ENCODE data around the gene PLLP. TPM values are rescaled to one million over a fixed set of nuclear protein-coding genes. Genes with fewer than 3 reads are reported as not detected.

PLLP gene
- total and polyA plus RNA-seq, 2 experiments from 2014 or later = 1.3 to 6.1 TPM

DNA sequence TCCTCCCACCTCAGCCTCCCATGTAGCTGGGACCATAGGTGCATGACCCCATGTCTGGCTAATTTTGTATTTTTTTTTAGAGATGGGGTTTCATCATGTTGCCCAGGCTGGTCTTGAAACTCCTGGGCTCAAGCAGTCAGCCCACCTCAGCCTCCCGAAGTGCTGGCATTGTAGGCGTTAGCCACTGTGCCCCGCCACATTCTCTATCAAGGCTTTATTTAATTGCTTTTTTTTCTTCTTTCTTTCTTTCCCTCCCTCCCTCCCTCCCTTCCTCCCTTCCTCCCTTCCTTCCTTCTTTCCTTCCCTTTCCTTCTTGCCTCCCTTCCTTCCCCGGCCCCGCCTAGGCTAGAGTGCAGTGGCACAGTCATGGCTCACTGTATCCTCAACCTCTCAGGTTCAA, 74.7 kb downstream of the PLLP start:
- Histone ChIP-seq H2AFZ (no peak overlapping the region), H3K27me3 (ENCODE audit: insufficient read depth) (no peaks in the 10 kb centered on the region), H3K9me2 (ENCODE audit: insufficient read depth) (no peaks in the 10 kb centered on the region), H3K36me3 (ENCODE audit: insufficient read depth) (peaks cover 20% of the 10 kb centered on the region), H4K20me1 (replicated peaks; ENCODE audit: insufficient read depth) (peaks cover 7% of the 10 kb centered on the region), H3K4me3 (no peak overlapping the region), H3F3A (replicated peaks; ENCODE audit: low read depth) (no peaks in the 10 kb centered on the region), H3K27ac (ENCODE audit: low read depth) (no peak overlapping the region), H3K4me2 (no peak overlapping the region), H3K79me2 (replicated peaks; ENCODE audit: insufficient read depth) (no peaks in the 10 kb centered on the region), H3K4me1 (ENCODE audit: insufficient read depth) (no peaks in the 10 kb centered on the region)
- H3K36me3 Mint-ChIP-seq (ENCODE audit: low read depth) = peaks cover 53% of the 10 kb centered on the region
- no peaks in the 10 kb centered on the region for H3K4me1 Mint-ChIP-seq
- no peak for TF ChIP-seq NANOG (IDR thresholded peaks at IDR 0.05; ENCODE audit: borderline replicate concordance)
- TF ChIP-seq, protein P1, sequence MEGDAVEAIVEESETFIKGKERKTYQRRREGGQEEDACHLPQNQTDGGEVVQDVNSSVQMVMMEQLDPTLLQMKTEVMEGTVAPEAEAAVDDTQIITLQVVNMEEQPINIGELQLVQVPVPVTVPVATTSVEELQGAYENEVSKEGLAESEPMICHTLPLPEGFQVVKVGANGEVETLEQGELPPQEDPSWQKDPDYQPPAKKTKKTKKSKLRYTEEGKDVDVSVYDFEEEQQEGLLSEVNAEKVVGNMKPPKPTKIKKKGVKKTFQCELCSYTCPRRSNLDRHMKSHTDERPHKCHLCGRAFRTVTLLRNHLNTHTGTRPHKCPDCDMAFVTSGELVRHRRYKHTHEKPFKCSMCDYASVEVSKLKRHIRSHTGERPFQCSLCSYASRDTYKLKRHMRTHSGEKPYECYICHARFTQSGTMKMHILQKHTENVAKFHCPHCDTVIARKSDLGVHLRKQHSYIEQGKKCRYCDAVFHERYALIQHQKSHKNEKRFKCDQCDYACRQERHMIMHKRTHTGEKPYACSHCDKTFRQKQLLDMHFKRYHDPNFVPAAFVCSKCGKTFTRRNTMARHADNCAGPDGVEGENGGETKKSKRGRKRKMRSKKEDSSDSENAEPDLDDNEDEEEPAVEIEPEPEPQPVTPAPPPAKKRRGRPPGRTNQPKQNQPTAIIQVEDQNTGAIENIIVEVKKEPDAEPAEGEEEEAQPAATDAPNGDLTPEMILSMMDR (conservative IDR thresholded peaks at IDR 0.05; ENCODE audit: low read depth in 2 of 2) = no peak
- TF ChIP-seq STAT1 (IDR thresholded peaks at IDR 0.05; ENCODE audit: unreplicated experiment) = no peak
- no peak for TF ChIP-seq ZNF114 (CRISPR knock-in tag; IDR thresholded peaks at IDR 0.05)
- TF ChIP-seq, protein P2, sequence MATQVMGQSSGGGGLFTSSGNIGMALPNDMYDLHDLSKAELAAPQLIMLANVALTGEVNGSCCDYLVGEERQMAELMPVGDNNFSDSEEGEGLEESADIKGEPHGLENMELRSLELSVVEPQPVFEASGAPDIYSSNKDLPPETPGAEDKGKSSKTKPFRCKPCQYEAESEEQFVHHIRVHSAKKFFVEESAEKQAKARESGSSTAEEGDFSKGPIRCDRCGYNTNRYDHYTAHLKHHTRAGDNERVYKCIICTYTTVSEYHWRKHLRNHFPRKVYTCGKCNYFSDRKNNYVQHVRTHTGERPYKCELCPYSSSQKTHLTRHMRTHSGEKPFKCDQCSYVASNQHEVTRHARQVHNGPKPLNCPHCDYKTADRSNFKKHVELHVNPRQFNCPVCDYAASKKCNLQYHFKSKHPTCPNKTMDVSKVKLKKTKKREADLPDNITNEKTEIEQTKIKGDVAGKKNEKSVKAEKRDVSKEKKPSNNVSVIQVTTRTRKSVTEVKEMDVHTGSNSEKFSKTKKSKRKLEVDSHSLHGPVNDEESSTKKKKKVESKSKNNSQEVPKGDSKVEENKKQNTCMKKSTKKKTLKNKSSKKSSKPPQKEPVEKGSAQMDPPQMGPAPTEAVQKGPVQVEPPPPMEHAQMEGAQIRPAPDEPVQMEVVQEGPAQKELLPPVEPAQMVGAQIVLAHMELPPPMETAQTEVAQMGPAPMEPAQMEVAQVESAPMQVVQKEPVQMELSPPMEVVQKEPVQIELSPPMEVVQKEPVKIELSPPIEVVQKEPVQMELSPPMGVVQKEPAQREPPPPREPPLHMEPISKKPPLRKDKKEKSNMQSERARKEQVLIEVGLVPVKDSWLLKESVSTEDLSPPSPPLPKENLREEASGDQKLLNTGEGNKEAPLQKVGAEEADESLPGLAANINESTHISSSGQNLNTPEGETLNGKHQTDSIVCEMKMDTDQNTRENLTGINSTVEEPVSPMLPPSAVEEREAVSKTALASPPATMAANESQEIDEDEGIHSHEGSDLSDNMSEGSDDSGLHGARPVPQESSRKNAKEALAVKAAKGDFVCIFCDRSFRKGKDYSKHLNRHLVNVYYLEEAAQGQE (IDR thresholded peaks at IDR 0.05; ENCODE audit: unreplicated experiment) = no peak
- TF ChIP-seq, protein P3, sequence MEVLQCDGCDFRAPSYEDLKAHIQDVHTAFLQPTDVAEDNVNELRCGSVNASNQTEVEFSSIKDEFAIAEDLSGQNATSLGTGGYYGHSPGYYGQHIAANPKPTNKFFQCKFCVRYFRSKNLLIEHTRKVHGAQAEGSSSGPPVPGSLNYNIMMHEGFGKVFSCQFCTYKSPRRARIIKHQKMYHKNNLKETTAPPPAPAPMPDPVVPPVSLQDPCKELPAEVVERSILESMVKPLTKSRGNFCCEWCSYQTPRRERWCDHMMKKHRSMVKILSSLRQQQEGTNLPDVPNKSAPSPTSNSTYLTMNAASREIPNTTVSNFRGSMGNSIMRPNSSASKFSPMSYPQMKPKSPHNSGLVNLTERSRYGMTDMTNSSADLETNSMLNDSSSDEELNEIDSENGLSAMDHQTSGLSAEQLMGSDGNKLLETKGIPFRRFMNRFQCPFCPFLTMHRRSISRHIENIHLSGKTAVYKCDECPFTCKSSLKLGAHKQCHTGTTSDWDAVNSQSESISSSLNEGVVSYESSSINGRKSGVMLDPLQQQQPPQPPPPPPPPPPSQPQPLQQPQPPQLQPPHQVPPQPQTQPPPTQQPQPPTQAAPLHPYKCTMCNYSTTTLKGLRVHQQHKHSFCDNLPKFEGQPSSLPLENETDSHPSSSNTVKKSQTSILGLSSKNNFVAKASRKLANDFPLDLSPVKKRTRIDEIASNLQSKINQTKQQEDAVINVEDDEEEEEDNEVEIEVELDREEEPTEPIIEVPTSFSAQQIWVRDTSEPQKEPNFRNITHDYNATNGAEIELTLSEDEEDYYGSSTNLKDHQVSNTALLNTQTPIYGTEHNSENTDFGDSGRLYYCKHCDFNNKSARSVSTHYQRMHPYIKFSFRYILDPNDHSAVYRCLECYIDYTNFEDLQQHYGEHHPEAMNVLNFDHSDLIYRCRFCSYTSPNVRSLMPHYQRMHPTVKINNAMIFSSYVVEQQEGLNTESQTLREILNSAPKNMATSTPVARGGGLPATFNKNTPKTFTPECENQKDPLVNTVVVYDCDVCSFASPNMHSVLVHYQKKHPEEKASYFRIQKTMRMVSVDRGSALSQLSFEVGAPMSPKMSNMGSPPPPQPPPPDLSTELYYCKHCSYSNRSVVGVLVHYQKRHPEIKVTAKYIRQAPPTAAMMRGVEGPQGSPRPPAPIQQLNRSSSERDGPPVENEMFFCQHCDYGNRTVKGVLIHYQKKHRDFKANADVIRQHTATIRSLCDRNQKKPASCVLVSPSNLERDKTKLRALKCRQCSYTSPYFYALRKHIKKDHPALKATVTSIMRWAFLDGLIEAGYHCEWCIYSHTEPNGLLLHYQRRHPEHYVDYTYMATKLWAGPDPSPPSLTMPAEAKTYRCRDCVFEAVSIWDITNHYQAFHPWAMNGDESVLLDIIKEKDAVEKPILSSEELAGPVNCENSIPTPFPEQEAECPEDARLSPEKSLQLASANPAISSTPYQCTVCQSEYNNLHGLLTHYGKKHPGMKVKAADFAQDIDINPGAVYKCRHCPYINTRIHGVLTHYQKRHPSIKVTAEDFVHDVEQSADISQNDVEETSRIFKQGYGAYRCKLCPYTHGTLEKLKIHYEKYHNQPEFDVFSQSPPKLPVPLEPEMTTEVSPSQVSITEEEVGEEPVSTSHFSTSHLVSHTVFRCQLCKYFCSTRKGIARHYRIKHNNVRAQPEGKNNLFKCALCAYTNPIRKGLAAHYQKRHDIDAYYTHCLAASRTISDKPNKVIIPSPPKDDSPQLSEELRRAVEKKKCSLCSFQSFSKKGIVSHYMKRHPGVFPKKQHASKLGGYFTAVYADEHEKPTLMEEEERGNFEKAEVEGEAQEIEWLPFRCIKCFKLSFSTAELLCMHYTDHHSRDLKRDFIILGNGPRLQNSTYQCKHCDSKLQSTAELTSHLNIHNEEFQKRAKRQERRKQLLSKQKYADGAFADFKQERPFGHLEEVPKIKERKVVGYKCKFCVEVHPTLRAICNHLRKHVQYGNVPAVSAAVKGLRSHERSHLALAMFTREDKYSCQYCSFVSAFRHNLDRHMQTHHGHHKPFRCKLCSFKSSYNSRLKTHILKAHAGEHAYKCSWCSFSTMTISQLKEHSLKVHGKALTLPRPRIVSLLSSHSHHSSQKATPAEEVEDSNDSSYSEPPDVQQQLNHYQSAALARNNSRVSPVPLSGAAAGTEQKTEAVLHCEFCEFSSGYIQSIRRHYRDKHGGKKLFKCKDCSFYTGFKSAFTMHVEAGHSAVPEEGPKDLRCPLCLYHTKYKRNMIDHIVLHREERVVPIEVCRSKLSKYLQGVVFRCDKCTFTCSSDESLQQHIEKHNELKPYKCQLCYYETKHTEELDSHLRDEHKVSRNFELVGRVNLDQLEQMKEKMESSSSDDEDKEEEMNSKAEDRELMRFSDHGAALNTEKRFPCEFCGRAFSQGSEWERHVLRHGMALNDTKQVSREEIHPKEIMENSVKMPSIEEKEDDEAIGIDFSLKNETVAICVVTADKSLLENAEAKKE (CRISPR knock-in tag; IDR thresholded peaks at IDR 0.05) = no peak
- no peak for TF ChIP-seq ZNF331 (CRISPR knock-in tag; IDR thresholded peaks at IDR 0.05; ENCODE audit: low read depth)
- H3K4me3 Mint-ChIP-seq = no peak overlapping the region
- no peaks in the 10 kb centered on the region for H3K27me3 Mint-ChIP-seq (ENCODE audit: insufficient read depth, low read depth, poor library complexity)
- ATAC-seq (no peak), DNase-seq (ENCODE audit: low spot score) (no peak)
- no peak overlapping the region for H3K27ac Mint-ChIP-seq
- H3K9me3 Mint-ChIP-seq = no peaks in the 10 kb centered on the region

Data from GM23338 (cell line).